GM11168 (cell line): Measurements from ENCODE around the gene MTOR.

Experiments used
- in situ Hi-C: fragments of 300-500 bp; cut with MboI; formaldehyde crosslinking; loops from one replicate; pipeline ENCODE4 v1.12.0; 2022; ENCODE audit warnings: low sequenced_read_pairs; ENCODE audit not compliant: unreplicated experiment

Gene MTOR

GRCh38 chr1:11156963-11157362, 105.4 kb downstream of the MTOR start:
- in situ Hi-C loops: no loop called here

DNA sequence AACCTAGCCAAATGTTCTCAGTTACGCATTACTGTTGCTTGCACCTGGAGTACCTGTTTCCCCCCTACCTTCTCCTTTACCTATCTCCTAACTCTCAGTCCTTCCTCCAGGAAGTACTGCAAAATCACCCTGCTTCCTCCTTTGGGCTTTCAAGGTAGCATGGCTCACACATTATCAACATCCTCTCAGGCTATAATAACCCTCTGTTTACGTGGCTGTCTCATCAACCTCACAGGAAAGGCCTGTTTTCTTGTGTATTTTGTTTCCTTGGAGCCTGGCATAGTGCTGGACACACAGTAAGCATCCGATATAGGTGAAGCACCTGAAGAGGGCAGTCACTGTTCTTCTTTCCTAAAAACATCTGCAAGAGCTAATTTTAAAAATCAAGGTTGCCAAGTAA, 105.9 kb downstream of the MTOR start:
- in situ Hi-C loops: no loop called here

GRCh38 chr1:11153184-11153583, 109.2 kb downstream of the MTOR start:
- in situ Hi-C loops: no loop called here

- in situ Hi-C loops: no loop called here
Measured at GRCh38 chr1:11152755-11153154, 109.6 kb downstream of the MTOR start.

DNA sequence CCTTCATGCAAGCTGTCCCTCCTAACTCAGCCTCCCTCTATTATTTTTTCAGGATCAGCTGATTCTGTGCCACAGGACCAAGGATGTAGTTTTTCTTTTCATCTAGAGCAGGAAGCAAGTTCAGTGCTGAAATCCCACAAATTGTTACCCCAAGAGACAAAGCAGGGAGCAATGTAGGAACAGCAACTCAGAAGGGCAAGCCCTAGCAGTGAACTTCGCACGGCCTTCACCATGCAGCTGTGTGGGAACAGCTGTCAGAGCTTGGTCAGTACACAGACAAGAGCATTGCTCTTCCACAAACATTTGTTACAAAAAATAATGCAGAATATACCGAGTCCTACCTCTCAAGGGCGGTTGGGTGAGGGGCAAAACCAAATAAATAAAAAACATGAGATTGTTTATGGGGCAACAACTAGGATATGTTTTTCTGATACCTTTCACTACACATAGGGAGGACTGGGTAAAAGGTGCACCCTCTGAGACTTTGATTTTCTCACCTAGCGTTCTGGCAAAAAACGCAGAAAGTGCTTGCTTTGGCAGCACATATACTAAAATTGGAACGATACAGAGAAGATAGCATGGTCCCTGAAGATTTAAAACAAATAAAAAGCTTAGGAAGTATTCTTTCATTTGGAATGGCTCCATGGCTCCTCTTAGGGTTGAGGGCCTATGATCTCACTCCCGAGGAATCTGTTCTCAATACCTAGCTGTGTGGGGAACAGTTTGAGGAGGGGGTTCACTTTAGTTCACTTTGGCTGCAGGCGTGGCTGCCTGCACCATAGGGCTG, 110.3 kb downstream of the MTOR start:
- in situ Hi-C loops: no loop called here

DNA sequence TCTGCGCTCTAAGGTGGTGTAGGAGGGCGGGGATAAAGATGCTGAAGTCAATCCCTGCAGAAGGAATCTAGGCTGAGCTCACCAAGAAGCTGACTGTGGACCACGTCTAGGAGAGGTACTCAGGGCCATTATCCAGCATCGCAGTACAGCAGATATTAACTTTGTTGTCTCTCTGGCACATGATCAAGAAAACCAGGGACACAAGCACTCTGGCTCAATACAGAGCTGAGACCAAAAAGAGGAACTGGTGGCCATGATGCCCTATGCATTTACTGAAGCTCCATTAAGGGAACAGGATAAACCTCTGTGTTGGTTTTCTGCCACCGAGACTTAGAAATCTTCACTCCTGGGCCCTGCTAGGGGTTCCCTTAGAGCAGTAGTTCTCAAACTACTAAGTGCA, 111.2 kb downstream of the MTOR start:
- in situ Hi-C loops: no loop called here

GRCh38 chr1:11150326-11150725, 112.0 kb downstream of the MTOR start:
- in situ Hi-C loops: no loop called here

- in situ Hi-C loops: no loop called here
Measured at GRCh38 chr1:11147197-11147770, 115.1 kb downstream of the MTOR start.

DNA sequence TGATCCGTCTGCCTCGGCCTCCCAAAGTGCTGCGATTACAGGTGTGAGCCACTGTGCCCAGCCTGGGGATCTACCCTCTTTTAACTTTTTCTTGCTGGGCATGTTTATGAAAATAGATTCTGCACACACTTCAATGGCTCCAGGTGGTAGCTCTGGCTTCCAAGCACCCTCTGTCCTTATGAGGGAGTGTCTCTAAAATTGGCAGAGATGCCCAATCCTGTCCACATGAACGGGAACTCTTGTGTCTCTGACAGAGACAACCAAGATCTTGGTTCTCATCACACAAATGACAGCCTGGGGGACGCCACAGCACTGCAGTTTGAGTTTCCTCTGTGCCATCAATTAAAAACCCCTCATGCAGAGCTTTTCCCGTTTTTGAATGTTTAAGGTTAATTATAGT, 116.6 kb downstream of the MTOR start:
- in situ Hi-C loops: no loop called here

- in situ Hi-C loops: no loop called here
Measured at GRCh38 chr1:11144570-11145256, 117.6 kb downstream of the MTOR start.

- in situ Hi-C loops: no loop called here
Measured at GRCh38 chr1:11143907-11144306, 118.4 kb downstream of the MTOR start.

DNA sequence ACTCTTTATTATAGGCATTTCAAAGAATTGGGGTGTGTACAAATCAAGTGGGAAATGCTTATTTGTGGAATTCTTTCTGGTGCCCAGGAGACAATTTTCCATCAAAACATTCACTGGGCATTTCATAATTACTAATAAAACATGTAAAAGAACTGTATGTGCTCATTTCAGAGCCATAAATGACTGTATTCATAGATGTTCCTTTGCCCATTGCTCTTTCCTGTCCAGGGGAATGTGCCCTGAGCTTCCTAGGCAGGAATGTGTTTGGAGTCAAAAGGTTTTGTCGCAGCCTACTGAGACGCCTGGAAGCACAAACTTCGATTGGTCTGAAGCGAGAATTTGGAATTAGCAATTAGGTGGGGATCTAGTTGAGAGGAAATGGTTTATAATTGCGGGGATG, 119.0 kb downstream of the MTOR start:
- in situ Hi-C loops: no loop called here

- in situ Hi-C loops: no loop called here
Measured at GRCh38 chr1:11142618-11143391, 119.5 kb downstream of the MTOR start.

DNA sequence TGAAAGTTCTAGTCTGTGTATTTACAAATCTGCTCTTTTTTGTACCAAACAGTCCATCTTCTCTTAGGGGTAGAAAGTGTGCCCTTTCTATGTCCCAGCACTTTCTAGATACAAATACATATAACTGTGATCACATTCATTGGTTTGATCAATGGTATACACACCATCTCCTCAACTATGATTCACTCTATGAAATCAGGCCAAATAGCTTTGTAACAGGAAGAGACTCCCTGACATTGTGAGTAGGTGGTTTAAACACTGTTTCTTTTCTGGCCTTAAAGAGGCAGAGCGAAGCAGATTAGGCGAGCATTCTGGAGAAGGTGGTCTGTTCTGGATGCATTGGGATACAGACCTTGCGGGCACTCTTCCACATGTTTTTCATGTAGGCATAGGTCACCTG, 123.4 kb downstream of the MTOR start:
- in situ Hi-C loops: no loop called here

GRCh38 chr1:11138029-11138428, 124.3 kb downstream of the MTOR start:
- in situ Hi-C loops: no loop called here

DNA sequence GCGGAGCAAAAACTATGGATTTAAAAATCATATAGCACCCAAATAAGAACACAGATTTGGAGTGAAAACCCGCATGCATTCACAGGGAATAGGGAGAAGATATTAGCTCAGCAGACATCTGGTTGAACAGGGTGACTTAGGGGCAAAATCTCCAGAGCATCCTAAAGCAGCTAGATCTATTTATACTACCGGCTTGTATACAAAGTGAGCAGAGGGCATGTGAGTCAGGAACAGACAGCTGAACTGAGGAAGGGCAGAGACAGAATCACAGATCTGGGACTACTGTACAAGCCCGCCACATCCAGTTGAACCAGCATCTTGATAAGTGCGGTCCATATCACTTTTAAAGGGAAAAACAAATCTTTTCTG, 127.5 kb downstream of the MTOR start:
- in situ Hi-C loops: no loop called here

DNA sequence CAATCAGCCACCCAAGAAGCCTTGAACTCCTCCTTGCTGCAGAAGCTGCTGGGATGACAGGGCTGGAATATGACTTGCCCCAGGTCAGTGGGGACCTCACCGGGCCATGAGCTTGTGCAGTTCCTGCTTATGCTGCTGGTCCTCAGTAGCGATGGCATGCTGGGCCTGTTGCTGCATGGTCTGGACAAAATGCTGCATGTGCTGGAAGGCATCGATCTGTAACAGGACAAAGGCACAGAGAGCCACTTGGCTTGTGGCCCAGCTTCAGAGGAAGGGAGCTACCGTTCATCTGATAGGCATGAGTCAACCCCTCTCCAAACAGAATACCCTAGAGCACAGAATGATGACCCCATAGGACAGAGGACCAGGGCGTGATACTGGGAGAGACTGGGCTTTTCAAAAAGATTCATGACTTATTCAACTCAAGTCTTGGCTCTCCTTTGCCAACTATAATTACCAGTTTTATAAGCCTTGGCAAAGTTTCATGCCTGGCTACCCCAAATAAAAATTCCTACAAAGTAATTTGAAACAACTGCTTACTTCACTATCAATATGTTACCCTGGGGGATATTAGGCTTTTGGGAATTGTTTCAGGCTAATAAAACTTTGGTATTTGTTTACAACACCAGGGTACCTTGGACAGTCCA, 128.0 kb downstream of the MTOR start:
- in situ Hi-C loops: no loop called here

DNA sequence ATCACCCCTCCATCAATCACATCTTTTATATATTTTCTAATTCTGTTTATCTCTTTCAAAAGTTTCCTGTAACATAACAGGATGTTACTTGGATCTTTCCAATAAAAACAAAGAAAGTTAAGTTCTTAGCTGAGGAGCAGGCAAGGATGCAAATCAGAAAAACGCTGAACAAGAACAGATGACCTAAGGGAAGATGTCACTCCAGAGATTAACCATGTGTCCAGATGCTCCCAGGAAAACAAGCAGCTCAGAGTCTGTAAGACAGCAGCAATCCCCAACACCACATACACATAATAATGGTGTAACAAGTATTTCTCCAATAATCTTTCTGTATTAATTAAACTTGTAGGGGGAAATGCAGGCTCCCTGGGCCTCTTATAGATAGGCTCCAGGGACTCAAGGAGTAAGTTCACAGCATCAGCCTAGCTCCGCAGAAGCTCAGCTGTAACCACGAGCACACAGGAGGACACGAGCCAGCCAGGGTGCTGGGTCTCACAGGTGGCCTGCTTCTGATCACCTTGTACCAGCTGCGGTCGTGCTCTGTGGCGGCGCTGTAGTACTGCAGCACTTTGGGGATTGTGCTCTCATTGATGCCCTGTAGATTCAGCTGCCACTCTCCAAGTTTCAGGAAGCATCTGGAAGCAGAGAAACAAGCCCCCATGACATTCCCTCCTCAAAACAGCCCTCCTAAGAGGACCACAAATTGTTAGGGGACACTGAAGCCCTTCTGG, 129.6 kb downstream of the MTOR start:
- in situ Hi-C loops: no loop called here

DNA sequence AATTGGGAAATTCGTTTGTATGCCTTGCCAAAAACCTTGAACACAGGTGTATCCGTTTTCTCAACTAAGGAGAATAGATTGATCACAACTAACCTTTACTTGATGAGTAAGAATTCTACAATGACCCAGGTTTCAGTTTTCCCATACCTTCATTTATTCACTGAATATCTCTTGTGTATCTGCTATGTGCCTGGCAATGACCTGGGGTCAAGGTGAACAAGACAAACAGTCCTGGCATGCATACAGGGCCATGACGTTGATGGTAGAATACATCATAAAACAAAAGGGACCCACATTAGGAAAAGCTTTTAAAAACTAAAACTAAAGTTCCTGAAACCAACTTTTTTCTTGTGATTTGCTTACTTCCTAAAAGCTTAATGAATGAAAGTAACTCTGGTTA, 130.5 kb downstream of the MTOR start:
- in situ Hi-C loops: no loop called here

DNA sequence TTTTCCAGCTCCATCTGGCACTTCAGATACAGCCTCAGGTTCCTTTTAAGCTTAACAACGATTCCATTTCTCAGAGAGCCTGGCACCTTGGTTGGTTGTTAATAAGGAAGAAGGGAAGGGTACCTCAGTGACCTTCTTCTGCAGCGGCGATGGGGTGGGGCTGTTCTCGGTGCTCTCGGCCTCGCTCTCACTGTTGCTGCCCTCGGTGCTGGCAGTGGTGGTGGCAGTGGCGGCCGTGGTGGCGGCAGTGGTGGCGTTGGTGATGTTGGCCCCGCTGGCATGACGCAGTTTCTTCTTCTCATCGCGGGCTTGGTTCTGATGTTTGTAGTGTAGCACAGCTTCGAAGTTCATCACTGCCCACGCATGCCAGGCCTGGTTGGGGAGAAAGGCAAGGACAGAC, 131.9 kb downstream of the MTOR start:
- in situ Hi-C loops: no loop called here
